GM12891 (cell line): ENCODE results near the gene CDH5.

Experiments
- PAX5 ChIP-seq: IDR thresholded peaks from 2 replicates; pipeline ENCODE4 v1.6.1; 2011; ENCODE audit warnings: low read length, moderate library complexity, mild to moderate bottlenecking; ENCODE audit not compliant: insufficient read depth, severe bottlenecking
- POLR2A ChIP-seq: IDR thresholded peaks from 2 replicates; pipeline ENCODE4 v1.6.1; 2011; ENCODE audit warnings: low read depth, low read length, control low read depth
- POLR2AphosphoS5 ChIP-seq: IDR thresholded peaks from 2 replicates; pipeline ENCODE4 v1.6.1; 2011; ENCODE audit warnings: low read depth, low read length, control low read depth
- POU2F2 ChIP-seq: IDR thresholded peaks from 2 replicates; pipeline ENCODE4 v1.6.1; 2011; ENCODE audit warnings: low read depth, mild to moderate bottlenecking, control low read depth, low read length, moderate library complexity
- TAF1 ChIP-seq: IDR thresholded peaks from 2 replicates; pipeline ENCODE4 v1.6.1; 2011; ENCODE audit warnings: low read depth, low read length, control low read depth

GRCh38 chr16:66381585-66382170 is 15.2 kb downstream of the CDH5 start:
- no peak for TF ChIP-seq TAF1
- no peak for TF ChIP-seq PAX5
- TF ChIP-seq POLR2A = no peak
- no peak for TF ChIP-seq POLR2AphosphoS5
- TF ChIP-seq POU2F2 = no peak
